NB4 (cell line): ENCODE data around the gene GALNT10.

Experiments
- CTCF ChIP-seq: IDR thresholded peaks from one replicate; pipeline ENCODE4 v1.5.1; 2012; ENCODE audit warnings: low read depth, low read length
- POLR2A ChIP-seq: IDR thresholded peaks from 2 replicates; pipeline ENCODE4 v1.6.1; 2011; ENCODE audit warnings: mild to moderate bottlenecking; ENCODE audit not compliant: insufficient read length; ENCODE audit errors: extremely low read depth
- TF ChIP-seq, protein P1 (sequence below): IDR thresholded peaks from 2 replicates; pipeline ENCODE4 v1.6.1; 2011; ENCODE audit warnings: low read depth, low read length

DNA sequence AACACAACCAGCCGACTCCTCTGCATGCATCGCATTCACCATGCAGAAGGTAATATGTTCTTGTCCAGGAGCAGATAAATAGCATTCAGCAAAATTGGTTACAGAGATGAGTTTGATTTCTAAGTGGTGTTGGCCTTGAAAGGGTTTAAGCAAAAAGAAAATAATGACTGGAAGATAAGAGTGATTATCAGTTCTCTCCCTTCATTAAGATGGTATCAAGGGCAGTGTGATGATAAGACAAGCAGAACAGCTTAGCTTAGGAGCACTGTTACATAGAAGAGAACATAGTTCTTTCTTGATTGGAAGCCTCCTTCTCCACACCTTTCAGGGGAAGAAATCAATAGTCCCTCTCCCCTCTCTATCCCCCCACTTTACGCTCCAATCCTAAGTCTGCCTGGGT is 121.5 kb downstream of the GALNT10 start:
- TF ChIP-seq CTCF (no peak), POLR2A (no peak)
- TF ChIP-seq, protein P1, sequence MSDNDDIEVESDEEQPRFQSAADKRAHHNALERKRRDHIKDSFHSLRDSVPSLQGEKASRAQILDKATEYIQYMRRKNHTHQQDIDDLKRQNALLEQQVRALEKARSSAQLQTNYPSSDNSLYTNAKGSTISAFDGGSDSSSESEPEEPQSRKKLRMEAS: no peak
